Suprapubic skin (tissue), 4 donors: ENCODE results near the gene ROPN1.
"Not testable (repeated sequence)": the region's sequence is repeated elsewhere in the genome, so short reads cannot be mapped to it uniquely, and the experiment has no call there.

Experiments
- CTCF ChIP-seq, 2 donors: fragments of 200-600 bp in 1 of 2; fragments of 450-650 bp in 1 of 2; sonication (generic) in 1 of 2; IDR thresholded peaks; one replicate each; pipeline ENCODE4 v1.5.1; 2016 to 2019; ENCODE audit warnings: antibody characterized with exemption in 2 of 2, mild to moderate bottlenecking in 1 of 2, moderate library complexity in 1 of 2
- EP300 ChIP-seq: sonication (generic); formaldehyde crosslinking; IDR thresholded peaks from one replicate; pipeline ENCODE4 v1.6.1; 2017; ENCODE audit warnings: antibody characterized with exemption
- POLR2A ChIP-seq, 2 donors: fragments of 450-650 bp; IDR thresholded peaks; one replicate each; pipeline ENCODE4 v1.6.1; 2017; ENCODE audit warnings: antibody characterized with exemption in 2 of 2, mild to moderate bottlenecking in 2 of 2, moderate library complexity in 2 of 2
- POLR2AphosphoS5 ChIP-seq, 3 donors: sonication (generic); formaldehyde crosslinking; IDR thresholded peaks; one replicate each; pipeline ENCODE4 v1.6.1; 2017; ENCODE audit warnings: antibody characterized with exemption in 3 of 3

- TF ChIP-seq CTCF (IDR thresholded peaks at IDR 0.05); POLR2A (IDR thresholded peaks at IDR 0.05); EP300; POLR2AphosphoS5 (IDR thresholded peaks at IDR 0.05): not testable (repeated sequence)
These were observed 27.1 kb downstream of the ROPN1 start for GRCh38 chr3:123964793-123965192.
